ENCODE data around the gene LRMDA.

The LRMDA gene

DNA sequence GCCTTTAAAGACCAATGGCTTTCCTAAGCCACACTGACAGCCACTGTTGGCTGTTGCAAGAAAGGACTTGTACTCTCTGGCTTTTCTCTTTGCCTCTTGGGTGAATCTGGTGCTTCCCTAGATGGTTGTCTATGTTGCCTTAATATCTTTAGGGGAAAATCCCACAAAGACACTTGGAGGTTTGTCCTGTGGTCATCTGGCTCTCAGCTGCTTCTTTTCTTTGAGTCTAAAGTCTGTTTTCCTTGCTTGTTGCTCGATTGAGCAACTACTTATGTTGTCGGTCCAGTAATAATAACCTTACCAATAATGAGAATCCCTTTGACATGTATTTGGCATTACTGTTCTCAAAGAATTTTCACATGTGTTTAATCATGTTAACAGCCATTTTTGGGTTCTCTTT lies 537.6 kb downstream of the LRMDA start:
- in situ Hi-C loops (cut with HindIII; ENCODE audit: low sequenced_read_pairs) = no loop called here
- H3K4me3 ChIP-seq (ENCODE audit: low read depth, low read length) = no peak overlapping the region
- TF ChIP-seq, protein P1, sequence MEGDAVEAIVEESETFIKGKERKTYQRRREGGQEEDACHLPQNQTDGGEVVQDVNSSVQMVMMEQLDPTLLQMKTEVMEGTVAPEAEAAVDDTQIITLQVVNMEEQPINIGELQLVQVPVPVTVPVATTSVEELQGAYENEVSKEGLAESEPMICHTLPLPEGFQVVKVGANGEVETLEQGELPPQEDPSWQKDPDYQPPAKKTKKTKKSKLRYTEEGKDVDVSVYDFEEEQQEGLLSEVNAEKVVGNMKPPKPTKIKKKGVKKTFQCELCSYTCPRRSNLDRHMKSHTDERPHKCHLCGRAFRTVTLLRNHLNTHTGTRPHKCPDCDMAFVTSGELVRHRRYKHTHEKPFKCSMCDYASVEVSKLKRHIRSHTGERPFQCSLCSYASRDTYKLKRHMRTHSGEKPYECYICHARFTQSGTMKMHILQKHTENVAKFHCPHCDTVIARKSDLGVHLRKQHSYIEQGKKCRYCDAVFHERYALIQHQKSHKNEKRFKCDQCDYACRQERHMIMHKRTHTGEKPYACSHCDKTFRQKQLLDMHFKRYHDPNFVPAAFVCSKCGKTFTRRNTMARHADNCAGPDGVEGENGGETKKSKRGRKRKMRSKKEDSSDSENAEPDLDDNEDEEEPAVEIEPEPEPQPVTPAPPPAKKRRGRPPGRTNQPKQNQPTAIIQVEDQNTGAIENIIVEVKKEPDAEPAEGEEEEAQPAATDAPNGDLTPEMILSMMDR (IDR thresholded peaks at IDR 0.05; ENCODE audit: low read depth, low read length) = no peak
- DNase-seq (ENCODE audit: low read depth, low spot score) = no peak

DNA sequence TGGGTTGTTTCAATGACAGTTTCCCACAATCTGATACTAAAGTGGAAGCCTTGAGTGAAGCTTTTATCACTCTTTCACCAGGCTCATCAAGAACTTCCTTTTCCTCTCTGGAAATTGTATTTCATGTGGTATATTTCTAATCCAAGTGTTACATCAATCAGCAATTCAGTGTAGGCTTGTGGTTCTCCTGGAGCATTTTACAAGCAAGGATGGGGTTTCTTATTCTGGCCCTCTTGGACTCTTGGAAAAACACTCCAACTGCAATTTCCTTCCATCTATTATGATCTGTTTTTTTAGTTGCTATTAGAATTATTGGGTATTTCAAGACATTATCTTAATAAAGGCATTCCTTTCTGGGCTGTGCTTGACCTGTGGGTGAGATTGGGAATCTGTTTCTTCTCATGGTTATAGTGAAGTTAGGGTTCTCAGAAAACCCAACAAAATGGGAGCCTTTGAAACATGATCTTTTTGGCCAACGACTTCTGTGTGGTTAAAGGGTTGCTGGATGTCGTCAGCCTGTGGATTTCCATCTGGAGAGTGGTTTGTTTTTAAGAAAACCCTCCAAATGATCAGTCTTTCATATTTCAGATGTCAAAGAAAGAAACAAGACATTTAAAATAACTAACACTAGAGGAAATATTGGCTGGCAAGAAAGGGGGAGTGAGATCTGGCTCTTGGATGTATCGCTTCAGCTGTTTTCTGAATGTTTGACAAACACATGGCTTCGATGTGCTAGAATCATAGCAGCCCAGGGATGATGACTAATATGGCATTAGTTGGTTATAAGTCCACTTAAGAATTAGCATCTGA lies 540.2 kb downstream of the LRMDA start:
- TF ChIP-seq, protein P1 (IDR thresholded peaks at IDR 0.05; ENCODE audit: low read depth, low read length) = no peak
- H3K4me3 ChIP-seq (ENCODE audit: low read depth, low read length) = no peak overlapping the region
- peak; percentile 88 for DNase-seq (ENCODE audit: low read depth, low spot score)
- in situ Hi-C loops (cut with HindIII; ENCODE audit: low sequenced_read_pairs) = no loop called here

DNA sequence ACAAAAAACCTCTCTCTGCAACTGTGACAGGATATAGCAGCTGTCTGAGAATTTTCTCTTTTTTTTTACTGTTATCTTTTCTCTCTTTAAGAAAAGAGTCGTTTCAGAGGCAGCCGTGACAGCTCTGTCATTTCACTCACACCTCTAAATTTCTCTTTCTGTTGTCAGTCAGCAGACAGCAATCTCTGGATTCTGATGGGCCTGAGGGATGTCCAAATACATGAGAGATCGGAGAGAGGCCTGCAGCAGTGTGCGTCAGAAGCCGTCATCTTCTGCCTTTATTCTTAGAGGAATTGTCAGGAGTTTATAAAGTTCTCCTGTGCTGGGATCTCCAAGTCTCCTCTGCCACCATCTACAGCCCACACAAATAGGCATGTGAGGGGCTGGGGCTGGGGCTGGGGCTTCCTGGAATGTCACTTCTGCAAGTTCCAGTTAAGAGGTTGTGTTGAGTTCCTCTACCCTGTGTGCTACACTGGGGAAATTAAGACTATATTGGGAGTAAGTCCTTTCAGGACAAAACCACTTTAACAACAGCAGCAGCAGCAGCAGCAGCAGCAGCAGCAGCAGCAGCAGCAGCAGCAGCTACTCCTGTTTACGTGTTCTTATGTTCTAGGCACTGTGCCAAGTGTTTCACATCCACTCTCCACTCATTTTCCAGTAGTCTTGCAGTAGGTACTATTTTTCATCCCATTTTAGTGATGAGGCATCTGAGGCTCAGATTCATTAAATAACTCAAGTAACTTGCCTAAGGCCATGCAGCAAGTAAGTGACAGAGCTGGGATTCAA lies 541.3 kb downstream of the LRMDA start:
- no peak overlapping the region for H3K4me3 ChIP-seq (ENCODE audit: low read depth, low read length)
- TF ChIP-seq, protein P1 (IDR thresholded peaks at IDR 0.05; ENCODE audit: low read depth, low read length) = no peak
- in situ Hi-C loops (cut with HindIII; ENCODE audit: low sequenced_read_pairs) = no loop called here
- peak; percentile 66 for DNase-seq (ENCODE audit: low read depth, low spot score)

DNA sequence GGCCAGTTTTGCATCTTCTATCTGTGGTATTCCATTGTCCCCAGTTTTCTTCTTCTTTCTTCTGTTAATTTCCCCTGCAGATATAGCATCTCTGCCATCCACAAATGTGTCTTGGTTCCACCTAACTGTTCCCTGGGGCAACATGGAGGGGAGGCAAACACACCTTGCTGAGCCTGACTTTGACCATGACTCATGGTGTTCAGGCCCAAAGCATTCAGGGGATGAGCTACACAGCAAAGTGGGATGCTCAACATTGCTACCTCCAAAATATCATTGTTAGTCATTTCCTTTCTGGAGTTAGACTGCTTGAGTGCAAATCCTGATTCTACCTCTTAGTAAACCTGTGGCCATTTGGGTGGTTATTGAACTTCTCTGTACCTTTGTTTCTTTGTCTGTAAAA lies 542.7 kb downstream of the LRMDA start:
- DNase-seq (ENCODE audit: low read depth, low spot score) = no peak
- TF ChIP-seq, protein P1 (IDR thresholded peaks at IDR 0.05; ENCODE audit: low read depth, low read length) = no peak
- in situ Hi-C loops (cut with HindIII; ENCODE audit: low sequenced_read_pairs) = no loop called here
- no peak overlapping the region for H3K4me3 ChIP-seq (ENCODE audit: low read depth, low read length)

DNA sequence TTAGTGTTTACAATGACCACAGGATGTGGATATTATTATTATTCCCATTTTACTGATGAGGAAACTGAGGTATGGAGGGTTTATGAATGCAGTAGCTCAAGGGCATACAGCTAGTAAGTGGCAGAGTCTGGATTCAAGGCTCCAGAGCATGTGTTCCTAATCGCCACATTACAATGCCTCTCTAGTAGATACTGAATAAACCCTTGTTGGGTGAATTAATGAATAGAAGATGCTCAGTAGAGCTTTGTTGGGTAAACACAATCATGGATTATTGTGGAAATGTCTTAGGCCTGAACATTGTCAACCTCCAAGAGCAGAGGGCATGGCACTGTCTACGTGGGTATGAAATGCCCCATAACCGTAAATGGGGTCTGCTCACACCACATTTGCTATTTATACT lies 545.3 kb downstream of the LRMDA start:
- in situ Hi-C loops (cut with HindIII; ENCODE audit: low sequenced_read_pairs) = no loop called here
- no peak overlapping the region for H3K4me3 ChIP-seq (ENCODE audit: low read depth, low read length)
- TF ChIP-seq, protein P1 (IDR thresholded peaks at IDR 0.05; ENCODE audit: low read depth, low read length) = no peak
- DNase-seq (ENCODE audit: low read depth, low spot score) = no peak

DNA sequence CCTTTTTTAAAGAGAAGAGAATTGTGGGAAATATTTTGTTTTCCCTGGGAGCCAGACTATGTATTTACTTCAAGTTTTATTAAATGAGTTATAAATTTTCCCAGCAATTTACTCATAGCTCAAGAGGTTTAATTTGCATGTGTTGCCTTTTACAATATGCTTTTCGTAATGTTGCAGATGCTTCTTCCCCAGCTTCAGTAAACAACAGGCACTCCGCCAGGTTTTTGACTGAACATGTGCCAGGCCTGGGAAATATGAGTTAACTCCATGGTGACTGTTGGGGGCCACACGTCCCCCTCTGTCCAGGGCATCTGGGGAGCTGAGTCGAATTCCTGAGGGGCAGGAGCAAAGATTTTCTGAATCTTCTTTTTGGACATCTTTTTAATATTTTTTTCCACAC lies 545.7 kb downstream of the LRMDA start:
- H3K4me3 ChIP-seq (ENCODE audit: low read depth, low read length) = no peak overlapping the region
- no peak for DNase-seq (ENCODE audit: low read depth, low spot score)
- in situ Hi-C loops (cut with HindIII; ENCODE audit: low sequenced_read_pairs) = no loop called here
- TF ChIP-seq, protein P1 (IDR thresholded peaks at IDR 0.05; ENCODE audit: low read depth, low read length) = no peak

Measured in astrocyte of the spinal cord (primary cell).